ENCODE results near the gene PIP4P1. TPM values are rescaled to one million over a fixed set of nuclear protein-coding genes. Genes with fewer than 3 reads are reported as not detected.

Gene PIP4P1
- polyA plus RNA-seq, 4 donors = 32.9 to 37.8 (median 34.8) TPM

- no peak for DNase-seq (ENCODE audit: low read depth in 4 of 4, low spot score in 3 of 4)
These were observed 20.8 kb downstream of the PIP4P1 start for GRCh38 chr14:20440465-20440864.

DNA sequence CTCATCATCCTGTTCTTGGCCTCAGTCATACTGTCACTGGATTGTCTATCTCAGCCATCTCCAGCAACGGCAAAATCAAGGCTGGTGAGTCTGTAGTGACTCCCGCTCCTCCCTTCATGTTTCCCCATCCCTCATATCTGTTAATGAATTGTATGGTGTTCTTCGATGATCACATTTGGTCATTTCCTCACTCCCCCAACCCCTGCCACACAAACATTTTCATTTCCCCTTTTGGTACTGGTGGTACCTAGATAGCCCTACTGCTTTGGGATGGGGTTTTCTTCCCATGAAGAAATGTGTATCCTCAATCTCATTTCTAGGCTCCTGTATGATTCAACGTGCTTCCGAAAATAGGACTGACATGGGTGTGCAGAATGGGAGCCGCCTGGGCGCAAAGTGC is 22.6 kb downstream of the PIP4P1 start:
- no peak for DNase-seq (ENCODE audit: low read depth in 4 of 4, low spot score in 3 of 4)

DNA sequence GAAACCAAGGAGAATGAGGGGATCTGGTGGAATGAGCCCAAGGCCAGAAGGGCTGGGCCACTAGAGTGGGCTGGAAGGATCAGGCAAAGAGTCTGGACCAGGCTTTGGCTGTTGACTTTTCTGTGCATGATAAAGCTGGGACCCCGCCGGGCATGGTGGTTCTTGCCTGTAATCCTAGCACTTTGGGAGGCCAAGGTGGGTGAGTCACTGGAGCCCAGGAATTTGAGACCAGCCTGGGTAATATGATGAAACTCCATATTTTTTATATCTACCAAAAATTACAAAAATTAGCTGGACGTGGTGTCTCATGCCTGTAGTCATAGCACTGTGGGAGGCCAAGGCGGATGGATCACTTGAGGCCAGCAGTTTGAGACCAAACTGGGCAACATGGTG is 24.9 kb downstream of the PIP4P1 start:
- DNase-seq (ENCODE audit: low read depth in 4 of 4, low spot score in 3 of 4) = no peak

- no peak for DNase-seq (ENCODE audit: low read depth in 4 of 4, low spot score in 3 of 4)
These were observed 25.5 kb downstream of the PIP4P1 start, which contains the start of gene KLHL33 for GRCh38 chr14:20435582-20436362. Gene KLHL33, minus strand, starts transcription at chr14:20436166. Its CDS starts 355 bp downstream, at chr14:20435811.

GRCh38 chr14:20434701-20435581 is 26.3 kb downstream of the PIP4P1 start:
- DNase-seq (ENCODE audit: low read depth in 4 of 4, low spot score in 3 of 4) = no peak

DNA sequence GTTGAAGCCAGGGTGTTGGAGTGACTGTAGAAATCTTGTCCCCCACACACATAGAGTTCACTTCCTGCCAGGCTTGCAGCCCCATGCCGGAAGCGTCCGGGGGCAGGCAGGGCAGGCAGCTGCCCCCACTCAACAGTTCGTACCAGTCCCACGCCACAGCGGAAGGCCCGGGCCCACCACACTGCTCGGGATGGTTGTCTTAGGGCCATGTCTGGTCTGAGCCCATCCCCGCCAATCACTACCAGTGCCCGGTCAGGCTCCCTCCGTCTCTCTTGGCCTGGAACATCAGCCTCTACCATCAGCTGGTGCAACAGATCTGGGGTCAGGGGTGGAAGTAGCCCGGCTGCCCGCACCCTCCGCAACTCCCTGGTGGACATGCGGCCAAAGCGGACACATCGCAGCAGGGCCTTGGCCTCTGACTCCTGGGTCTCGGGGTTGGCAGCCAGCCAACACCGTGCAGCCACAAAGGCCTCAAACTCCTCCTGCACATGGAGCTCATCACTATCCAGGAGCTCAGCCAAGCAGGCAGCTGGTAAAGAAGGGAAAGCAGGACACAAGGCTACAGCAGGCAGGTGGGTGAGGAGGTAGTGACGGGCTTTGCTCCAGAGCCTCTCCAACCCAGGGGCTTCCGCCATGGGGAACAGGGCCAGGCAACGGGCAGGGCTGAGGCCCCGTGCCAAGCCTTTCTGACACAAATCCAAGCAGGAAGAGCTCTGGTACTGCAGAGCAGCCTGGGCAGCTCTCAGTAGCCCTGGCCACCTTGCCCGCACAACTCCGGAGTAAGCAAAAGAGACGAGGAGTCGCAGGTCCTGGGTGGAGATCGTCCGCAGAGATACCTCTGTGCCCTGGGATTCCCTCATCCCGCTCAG is 31.2 kb downstream of the PIP4P1 start:
- DNase-seq (ENCODE audit: low read depth in 4 of 4, low spot score in 3 of 4) = no peak

- no peak for DNase-seq (ENCODE audit: low read depth in 4 of 4, low spot score in 3 of 4)
These were observed 32.4 kb downstream of the PIP4P1 start for GRCh38 chr14:20428802-20429201.

GRCh38 chr14:20428010-20428365 is 33.2 kb downstream of the PIP4P1 start:
- DNase-seq (ENCODE audit: low read depth in 4 of 4, low spot score in 3 of 4) = no peak

- no peak for DNase-seq (ENCODE audit: low read depth in 4 of 4, low spot score in 3 of 4)
These were observed 33.8 kb downstream of the PIP4P1 start for GRCh38 chr14:20427231-20428009.

DNA sequence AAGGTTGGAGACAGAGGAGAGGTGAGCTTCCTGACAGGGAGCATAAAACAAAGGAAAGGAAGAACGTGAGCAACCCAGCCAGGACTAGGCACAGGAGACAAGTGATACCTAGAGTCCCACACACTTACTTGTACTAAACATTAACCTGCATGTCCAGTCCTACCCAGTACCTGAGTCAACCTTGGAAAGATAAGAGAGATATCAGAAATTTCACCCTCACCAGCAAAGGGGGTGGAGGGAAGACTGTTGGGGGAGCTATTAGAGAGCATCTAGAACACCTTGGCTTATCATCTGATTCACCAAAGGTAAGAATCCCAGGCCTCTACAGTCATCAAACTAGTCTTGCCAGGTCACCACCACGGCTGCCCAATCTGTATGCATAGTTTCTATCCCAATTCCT is 36.4 kb downstream of the PIP4P1 start:
- no peak for DNase-seq (ENCODE audit: low read depth in 4 of 4, low spot score in 3 of 4)

- DNase-seq (ENCODE audit: low read depth in 4 of 4, low spot score in 3 of 4) = no peak
These were observed 38.3 kb downstream of the PIP4P1 start for GRCh38 chr14:20422886-20423285.

DNA sequence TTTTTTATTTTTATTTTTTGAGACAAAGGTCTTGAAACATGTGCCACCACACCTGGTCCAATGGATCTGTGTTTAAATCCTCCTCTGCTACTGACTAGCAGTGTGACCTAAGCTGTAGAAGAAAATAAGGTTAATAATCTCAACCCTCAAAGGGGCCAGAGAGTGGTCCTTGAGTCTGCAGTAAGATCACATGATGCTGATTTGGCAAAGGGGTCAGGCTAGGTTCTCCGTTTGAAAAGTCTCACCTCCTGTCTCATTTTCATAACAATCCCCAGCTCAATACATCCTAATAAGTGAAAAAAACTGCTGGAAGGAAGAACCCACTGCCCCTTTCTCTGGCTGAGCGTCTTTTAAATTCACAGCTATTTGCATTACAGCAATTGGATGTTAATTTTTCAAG is 40.0 kb downstream of the PIP4P1 start:
- DNase-seq (ENCODE audit: low read depth in 4 of 4, low spot score in 3 of 4) = no peak

DNA sequence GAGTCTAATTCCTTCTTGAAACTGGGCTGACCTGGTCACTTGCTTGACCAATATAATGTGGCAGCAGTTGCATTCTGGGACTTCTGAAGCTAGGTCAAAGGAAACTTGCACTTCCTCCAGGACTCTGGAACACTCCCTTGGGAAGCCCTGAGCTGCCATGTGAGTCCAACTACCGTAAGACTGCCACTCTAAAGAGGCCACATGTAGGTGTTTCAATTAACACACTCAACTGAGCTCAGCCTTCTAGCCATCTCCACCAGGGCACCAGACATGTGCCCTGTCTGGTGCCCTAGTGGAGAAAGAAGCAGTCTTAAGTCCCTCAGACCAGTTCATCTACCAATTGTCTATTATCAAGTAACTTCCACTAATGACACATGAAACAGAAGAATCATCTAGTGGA is 41.8 kb downstream of the PIP4P1 start:
- DNase-seq (ENCODE audit: low read depth in 4 of 4, low spot score in 3 of 4) = no peak

GRCh38 chr14:20418501-20418909 is 42.7 kb downstream of the PIP4P1 start:
- no peak for DNase-seq (ENCODE audit: low read depth in 4 of 4, low spot score in 3 of 4)

GRCh38 chr14:20417250-20418186 is 43.7 kb downstream of the PIP4P1 start:
- no peak for DNase-seq (ENCODE audit: low read depth in 4 of 4, low spot score in 3 of 4)

- no peak for DNase-seq (ENCODE audit: low read depth in 4 of 4, low spot score in 3 of 4)
These were observed 45.0 kb downstream of the PIP4P1 start for GRCh38 chr14:20416223-20416622.

DNA sequence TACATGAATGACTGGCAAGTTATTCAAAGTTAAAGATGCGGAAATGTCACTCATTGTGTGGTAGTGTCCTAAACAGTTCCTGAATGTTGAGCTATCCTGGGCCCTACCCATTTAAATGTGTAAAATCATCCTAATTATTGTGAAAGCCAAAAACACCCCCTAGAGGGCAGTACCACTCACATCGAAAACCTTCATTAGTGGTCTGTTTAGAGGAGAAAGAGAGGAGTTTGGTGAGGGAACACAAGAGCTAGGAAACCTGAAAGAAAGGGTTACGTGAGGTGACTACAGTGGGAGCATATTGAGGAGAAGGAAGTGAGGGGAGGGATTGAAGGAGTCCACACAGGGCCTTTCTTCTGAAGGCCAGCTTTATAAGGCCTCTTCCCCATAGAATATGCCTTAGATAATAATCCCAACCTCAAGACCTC is 45.4 kb downstream of the PIP4P1 start:
- no peak for DNase-seq (ENCODE audit: low read depth in 4 of 4, low spot score in 3 of 4)

GRCh38 chr14:20413744-20414082 is 47.5 kb downstream of the PIP4P1 start:
- DNase-seq (ENCODE audit: low read depth in 4 of 4, low spot score in 3 of 4) = no peak
